ENCODE results near the gene GJA5.
"Not testable (repeated sequence)": the region's sequence is repeated elsewhere in the genome, so short reads cannot be mapped to it uniquely, and the experiment has no call there.

Gene GJA5

DNA sequence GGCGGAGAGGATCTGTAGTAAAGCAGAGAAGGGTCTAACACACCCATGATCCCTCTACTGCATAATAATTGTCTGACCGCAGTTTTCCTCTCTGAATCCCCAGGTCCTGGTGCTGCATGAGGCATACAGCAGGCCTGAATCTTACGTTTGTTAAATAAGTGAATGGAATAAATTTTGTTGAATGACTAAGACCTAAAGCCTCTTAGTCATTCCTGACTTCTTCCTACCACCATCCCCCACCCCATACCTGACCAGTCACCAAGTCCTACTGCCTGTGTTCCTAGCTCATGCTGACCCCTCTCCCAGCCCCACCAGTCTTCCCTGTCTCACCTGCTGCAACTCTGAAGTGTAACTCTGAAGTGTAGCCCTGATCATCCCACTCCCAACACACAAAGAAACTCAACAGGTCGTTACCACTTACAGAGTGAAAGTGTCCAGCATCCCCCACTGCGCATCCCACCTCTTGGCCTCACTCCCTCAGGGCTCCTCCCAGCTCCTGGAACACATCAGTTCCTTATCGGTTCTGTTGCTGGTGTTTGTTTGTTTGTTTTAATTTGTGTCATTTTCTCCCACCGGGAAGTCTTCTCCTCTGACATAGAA, 9.7 kb downstream of the GJA5 start:
- Mint-ChIP-seq H3K9me3 (ENCODE audit: low read depth) (no peaks in the 10 kb centered on the region), H3K27me3 (no peaks in the 10 kb centered on the region), H3K36me3 (no peaks in the 10 kb centered on the region), H3K27ac (no peak overlapping the region), H3K4me3 (no peak overlapping the region), H3K4me1 (ENCODE audit: low read depth) (no peaks in the 10 kb centered on the region)

DNA sequence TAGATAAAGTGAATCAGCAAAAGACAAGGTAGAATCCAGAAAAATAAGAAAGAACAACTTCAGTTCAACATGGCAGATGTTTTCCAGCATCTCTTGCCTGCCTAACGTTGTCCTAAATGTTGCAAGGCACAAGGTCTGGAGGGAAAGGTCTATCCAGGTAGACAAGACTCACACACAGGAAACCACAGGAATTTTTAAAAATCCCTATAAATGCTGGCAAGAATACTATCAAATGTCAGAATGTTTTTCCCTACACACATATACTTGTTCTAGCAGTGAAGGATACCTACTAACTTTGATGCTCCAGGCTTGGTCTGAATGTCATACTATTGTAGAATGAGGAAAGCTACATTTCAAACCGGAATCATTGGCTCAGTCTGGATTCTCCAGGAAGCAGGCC, 10.6 kb downstream of the GJA5 start:
- Mint-ChIP-seq H3K9me3 (ENCODE audit: low read depth) (no peaks in the 10 kb centered on the region), H3K4me3 (no peak overlapping the region), H3K4me1 (ENCODE audit: low read depth) (no peaks in the 10 kb centered on the region), H3K27ac (no peak overlapping the region), H3K36me3 (no peaks in the 10 kb centered on the region), H3K27me3 (no peaks in the 10 kb centered on the region)

DNA sequence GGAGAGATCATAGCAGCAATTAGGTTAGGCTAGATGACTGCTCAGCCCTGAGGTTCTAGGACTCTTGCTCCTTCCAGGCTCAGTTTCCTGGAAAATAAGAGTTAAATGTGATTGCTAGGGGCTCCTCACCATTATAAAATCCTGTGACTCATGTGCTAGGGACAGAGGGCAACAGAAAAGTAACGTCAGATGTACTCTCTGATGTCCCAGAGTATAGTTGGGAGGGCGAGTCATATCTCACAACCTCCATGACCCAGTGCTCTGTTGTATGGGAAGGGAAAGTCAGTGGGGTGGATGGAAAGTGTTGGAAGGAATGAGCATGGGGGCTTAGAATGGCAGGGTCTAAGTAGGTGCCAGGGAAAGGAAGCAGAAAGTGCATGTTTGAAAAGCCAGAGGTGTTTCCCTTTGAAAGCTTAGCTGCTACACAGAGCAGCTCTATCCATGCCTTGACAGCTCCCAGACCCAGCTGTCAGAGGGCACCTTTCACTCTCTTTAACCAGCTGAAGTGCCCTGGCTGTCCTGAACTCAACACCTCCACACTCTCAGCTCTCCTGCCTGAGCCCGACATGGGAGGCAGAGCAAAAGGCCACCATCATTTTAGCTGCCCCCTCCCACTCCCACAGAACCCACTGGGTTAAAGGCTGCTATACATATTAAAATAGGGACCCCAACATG, 11.6 kb downstream of the GJA5 start:
- no peaks in the 10 kb centered on the region for H3K4me1 Mint-ChIP-seq (ENCODE audit: low read depth)
- H3K27me3 Mint-ChIP-seq = no peaks in the 10 kb centered on the region
- no peaks in the 10 kb centered on the region for H3K36me3 Mint-ChIP-seq
- H3K27ac Mint-ChIP-seq = no peak overlapping the region
- no peak overlapping the region for H3K4me3 Mint-ChIP-seq
- H3K9me3 Mint-ChIP-seq (ENCODE audit: low read depth) = no peaks in the 10 kb centered on the region

DNA sequence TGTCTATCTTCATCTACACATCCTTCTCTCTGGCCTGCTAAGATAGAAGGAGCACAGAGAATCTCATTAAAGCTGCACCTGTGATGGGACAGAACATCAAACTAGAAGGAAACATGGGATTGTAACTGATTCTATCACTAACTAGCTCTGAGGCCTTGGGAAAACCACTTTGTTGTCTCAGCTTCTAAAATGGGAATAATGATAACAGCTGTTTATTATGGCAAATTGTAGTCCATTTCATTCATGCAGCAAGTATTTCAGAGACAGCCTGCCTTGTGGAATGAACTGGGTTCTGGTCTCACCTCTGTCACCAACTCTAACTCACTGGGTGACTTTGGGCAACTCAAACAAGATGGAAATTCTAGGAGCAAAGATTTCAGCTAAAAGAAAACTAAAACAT, 12.4 kb downstream of the GJA5 start:
- H3K27me3 Mint-ChIP-seq = no peaks in the 10 kb centered on the region
- no peaks in the 10 kb centered on the region for H3K36me3 Mint-ChIP-seq
- no peaks in the 10 kb centered on the region for H3K4me1 Mint-ChIP-seq (ENCODE audit: low read depth)
- no peak overlapping the region for H3K27ac Mint-ChIP-seq
- H3K4me3 Mint-ChIP-seq = no peak overlapping the region
- no peaks in the 10 kb centered on the region for H3K9me3 Mint-ChIP-seq (ENCODE audit: low read depth)

DNA sequence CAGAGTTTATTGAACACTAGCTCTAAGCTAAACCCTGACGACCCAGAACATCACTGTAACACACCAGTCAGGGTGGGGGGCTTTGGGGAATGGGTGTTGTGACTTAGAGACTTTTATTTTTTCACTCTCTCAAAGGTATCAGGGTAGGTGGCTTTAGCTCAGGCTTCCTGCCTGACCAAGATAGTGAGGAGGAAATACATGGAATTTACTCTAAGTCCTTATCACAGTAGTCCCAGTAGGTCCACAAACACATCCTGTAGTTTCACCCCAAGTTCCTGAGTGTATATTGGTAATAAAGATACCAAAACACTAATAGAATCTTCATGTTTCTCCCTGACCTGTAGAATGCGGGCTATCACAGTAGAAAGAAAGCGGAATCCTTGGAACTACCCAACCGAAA, 15.1 kb downstream of the GJA5 start:
- Mint-ChIP-seq H3K27ac (no peak overlapping the region), H3K36me3 (no peaks in the 10 kb centered on the region), H3K27me3 (no peaks in the 10 kb centered on the region), H3K4me3 (no peak overlapping the region), H3K9me3 (ENCODE audit: low read depth) (no peaks in the 10 kb centered on the region), H3K4me1 (ENCODE audit: low read depth) (no peaks in the 10 kb centered on the region)

DNA sequence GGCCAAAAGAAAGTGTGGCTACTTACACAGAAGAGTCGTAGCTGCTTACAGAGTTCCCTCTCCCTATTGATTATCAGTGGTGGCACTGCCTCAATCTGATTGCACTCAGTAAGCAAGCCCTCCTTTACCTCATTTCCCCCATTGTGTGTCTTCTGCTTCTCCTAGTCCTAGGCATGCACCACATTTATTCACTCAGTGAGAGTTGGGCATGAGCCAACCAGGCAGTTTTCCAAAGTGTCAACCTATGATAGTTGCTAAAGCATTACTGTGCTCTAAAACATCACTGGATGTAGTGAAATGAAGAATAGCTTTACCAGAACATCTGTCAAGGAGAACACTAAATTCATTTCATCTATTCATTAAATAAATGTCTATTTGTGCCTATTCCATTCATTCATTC, 19.3 kb downstream of the GJA5 start:
- no peak overlapping the region for H3K27ac Mint-ChIP-seq

DNA sequence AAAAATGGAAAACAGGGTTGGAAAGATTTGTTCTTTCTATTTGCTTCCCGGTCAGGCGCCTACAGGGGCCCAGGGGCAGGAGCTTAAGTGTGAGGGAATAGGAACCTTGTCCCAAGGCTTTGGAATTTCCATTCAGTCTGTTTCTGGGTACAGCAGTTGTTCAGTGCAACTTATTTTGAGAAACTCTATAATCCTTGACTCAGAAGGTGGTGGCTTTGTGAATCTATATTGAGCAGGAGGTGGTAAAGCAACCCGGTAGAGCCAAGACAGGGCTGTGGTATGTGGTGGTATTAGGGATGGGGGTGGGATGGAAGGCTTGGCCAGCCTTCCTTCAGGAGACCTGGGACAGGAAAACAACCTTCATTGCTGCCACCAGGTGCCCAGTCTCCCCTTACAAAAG, 20.0 kb downstream of the GJA5 start:
- Mint-ChIP-seq H3K4me1 (ENCODE audit: low read depth) (no peaks in the 10 kb centered on the region), H3K4me3 (no peak overlapping the region), H3K27me3 (no peaks in the 10 kb centered on the region), H3K9me3 (ENCODE audit: low read depth) (no peaks in the 10 kb centered on the region), H3K27ac (no peak overlapping the region), H3K36me3 (no peaks in the 10 kb centered on the region)

More for the DNA sequence above, 19.3 kb downstream of the GJA5 start:
- no peaks in the 10 kb centered on the region for H3K27me3 Mint-ChIP-seq
- H3K4me1 Mint-ChIP-seq (ENCODE audit: low read depth) = no peaks in the 10 kb centered on the region
- H3K9me3 Mint-ChIP-seq (ENCODE audit: low read depth) = no peaks in the 10 kb centered on the region
- H3K36me3 Mint-ChIP-seq = no peaks in the 10 kb centered on the region
- no peak overlapping the region for H3K4me3 Mint-ChIP-seq

DNA sequence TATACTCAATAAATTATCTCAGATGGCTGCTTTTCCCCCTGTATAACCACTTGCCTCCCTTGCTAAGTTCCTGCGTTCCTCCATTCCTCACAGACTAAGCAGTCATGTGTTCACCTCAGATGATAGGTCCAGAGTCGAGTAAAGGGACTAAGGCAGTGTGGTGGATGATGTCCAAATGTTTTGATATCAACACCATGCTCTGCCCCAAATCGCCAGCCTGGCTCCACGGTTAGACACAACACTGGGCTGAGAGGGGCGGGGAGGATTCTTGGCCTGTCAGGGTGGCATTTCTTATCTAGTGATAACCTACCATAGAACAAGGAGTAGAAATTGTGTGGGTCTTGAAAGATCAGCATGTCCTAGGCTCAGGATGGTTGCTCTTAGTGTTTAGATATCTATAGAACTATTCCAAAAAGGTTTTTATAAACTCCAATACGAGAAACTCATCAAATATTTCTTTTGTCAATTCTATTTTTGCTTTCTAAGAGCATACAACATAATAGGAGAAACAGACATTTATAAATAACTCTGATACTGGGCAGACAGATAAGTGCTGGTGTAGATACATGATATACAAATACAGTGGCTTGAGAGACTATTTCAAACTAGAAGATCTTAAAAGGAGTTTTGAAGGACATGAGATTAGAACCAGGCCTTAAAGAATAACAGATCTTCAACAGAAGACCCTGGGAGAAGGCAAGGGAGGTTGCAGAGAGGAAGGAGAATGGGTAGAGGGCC, 21.5 kb downstream of the GJA5 start:
- Mint-ChIP-seq H3K4me1 (ENCODE audit: low read depth) (no peaks in the 10 kb centered on the region), H3K27me3 (no peaks in the 10 kb centered on the region), H3K36me3 (no peaks in the 10 kb centered on the region), H3K4me3 (no peak overlapping the region), H3K9me3 (ENCODE audit: low read depth) (no peaks in the 10 kb centered on the region), H3K27ac (no peak overlapping the region)

DNA sequence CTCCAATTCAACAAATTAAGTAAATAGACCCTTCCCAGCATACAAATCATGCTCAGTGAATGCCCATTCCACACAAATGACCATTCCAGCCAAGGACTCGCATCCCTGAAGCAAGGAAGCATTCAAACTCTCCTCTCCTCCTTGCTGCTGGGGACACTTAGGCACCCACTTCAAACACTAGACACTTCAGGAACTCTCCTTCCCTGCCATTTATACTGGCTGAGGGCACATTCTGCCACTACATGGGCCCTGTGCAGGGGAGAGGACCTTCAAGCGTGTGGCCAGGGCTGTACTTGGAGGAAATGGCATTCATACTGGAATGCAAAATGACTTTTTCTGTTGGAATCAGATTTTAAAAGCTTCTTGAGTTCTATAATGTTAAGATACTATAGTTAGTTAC, 22.3 kb downstream of the GJA5 start:
- Mint-ChIP-seq H3K9me3 (ENCODE audit: low read depth) (no peaks in the 10 kb centered on the region), H3K27ac (no peak overlapping the region), H3K4me3 (no peak overlapping the region), H3K36me3 (no peaks in the 10 kb centered on the region), H3K27me3 (no peaks in the 10 kb centered on the region), H3K4me1 (ENCODE audit: low read depth) (no peaks in the 10 kb centered on the region)

DNA sequence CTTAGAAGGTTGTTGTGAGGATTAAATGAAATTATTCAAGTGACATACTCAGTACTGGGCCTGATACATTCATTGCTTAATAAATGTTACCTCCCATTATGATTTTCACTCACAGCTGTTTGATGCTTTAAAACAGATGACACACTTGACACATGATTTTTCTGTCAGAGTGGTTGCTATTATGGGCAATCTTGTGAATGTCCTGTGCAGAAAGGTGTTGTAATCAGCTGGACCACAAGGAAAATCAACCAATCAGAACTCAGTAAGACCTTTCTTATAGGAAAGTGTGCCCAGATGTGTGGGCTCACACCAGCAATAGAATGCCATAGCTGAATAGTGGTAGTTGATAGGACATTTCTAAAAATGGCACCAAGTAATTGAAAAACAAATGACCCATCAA, 23.5 kb downstream of the GJA5 start:
- Mint-ChIP-seq H3K27ac (no peak overlapping the region), H3K4me3 (no peak overlapping the region), H3K4me1 (ENCODE audit: low read depth) (no peaks in the 10 kb centered on the region), H3K36me3 (no peaks in the 10 kb centered on the region), H3K27me3 (no peaks in the 10 kb centered on the region), H3K9me3 (ENCODE audit: low read depth) (no peaks in the 10 kb centered on the region)

DNA sequence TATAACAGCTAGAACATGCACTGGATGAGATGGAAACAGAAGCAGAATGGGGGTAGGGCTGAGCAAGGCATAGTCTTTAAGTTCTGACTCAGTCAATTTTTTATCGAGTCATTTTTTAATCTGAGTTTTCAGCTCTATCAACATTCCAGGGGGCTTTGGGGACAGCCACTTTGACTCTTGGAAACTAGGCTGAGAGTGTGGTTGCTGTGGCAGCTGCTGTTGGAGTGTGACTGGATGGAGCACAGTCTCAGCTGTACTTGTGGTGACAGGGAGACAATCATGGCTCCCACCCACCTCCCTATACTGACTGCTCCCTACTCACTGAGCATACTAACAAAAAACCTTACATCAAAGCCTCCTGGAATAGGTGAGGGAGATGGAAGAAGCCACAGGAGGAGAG, 25.0 kb downstream of the GJA5 start:
- Mint-ChIP-seq H3K4me3 (no peak overlapping the region), H3K4me1 (ENCODE audit: low read depth) (no peaks in the 10 kb centered on the region), H3K27ac (no peak overlapping the region), H3K36me3 (no peaks in the 10 kb centered on the region), H3K9me3 (ENCODE audit: low read depth) (no peaks in the 10 kb centered on the region), H3K27me3 (no peaks in the 10 kb centered on the region)

DNA sequence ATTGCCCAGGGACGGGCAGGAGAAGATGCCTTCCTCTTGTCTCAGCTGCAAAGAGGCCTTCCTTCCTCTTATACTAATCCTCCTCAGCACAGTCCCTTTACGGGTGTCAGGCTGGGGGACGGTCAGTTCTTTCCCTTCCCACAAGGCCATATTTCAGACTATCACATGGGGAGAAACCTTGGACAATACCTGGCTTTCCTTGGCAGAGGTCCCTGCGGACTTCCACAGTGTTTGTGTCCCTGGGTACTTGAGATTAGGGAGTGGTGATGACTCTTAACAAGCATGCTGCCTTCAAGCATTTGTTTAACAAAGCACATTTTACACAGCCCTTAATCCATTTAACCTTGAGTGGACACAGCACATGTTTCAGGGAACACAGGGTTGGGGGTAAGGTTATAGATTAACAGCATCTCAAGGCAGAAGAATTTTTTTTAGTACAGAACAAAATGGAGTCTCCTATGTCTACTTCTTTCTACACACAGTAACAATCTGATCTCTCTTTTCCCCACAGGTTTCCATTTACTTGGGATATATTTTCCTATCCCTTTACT, 26.0 kb downstream of the GJA5 start:
- H3K36me3 Mint-ChIP-seq; H3K9me3 Mint-ChIP-seq (ENCODE audit: low read depth); H3K27ac Mint-ChIP-seq; H3K4me3 Mint-ChIP-seq; H3K27me3 Mint-ChIP-seq; H3K4me1 Mint-ChIP-seq (ENCODE audit: low read depth): not testable (repeated sequence)

DNA sequence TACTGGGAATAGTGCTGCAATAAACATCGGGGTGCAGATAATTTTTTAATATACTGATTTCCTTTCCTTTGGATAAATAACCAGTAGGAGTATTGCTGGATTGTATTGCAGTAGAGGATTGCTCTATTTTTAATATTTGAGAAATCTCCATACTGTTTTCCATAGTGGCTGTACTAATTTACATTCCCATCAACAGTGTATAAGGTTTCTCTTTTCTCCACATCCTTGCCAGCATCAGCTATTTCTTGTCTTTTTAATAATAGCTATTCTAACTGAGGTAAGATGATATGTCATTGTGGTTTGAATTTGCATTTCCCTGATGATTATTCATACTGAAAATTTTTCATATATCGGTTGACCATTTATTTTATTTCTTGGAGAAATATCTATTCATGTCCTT, 31.1 kb downstream of the GJA5 start:
- Mint-ChIP-seq H3K9me3 (ENCODE audit: low read depth) (no peaks in the 10 kb centered on the region), H3K27ac (no peak overlapping the region), H3K4me1 (ENCODE audit: low read depth) (no peaks in the 10 kb centered on the region), H3K27me3 (no peaks in the 10 kb centered on the region), H3K36me3 (no peaks in the 10 kb centered on the region), H3K4me3 (no peak overlapping the region)

DNA sequence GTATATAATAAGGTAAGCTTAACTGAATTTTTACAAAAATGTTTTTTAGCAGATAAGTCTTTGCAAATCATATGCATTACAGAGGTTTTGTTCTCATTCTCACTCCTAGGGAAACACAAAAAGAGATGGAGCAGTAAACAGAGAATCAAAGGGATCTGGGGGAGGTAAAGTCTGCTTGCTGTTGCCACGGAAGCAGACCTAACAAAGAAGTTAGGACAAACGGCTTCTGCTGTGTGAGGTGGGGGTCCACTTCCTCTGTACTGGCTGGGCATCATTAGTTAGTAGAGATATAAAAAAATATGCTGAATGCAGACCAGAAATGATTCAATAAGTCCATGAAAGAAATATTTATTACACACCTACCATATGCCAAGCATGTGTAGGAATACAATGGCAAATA, 34.2 kb downstream of the GJA5 start:
- Mint-ChIP-seq H3K9me3 (ENCODE audit: low read depth) (no peaks in the 10 kb centered on the region), H3K27ac (no peak overlapping the region), H3K4me1 (ENCODE audit: low read depth) (no peaks in the 10 kb centered on the region), H3K27me3 (peaks cover 5% of the 10 kb centered on the region), H3K36me3 (no peaks in the 10 kb centered on the region), H3K4me3 (no peak overlapping the region)

DNA sequence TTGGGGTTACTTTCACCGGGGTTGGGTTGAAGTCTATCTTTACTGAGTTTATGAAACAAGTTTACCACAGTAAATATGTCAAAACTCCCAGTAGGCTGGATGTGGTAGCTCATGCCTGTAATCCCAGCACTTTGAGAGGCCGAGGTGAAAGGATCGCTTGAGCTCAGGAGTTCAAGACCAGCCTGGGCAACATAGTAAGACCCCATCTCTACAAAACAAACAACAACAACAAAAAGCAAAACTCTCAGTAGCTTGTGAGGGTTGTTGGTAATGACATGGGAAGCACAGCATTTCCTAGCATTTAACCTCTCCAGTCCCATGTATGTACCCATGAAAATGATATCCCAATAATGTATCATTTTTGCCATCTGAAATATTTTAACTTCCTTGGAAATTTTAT, 34.7 kb downstream of the GJA5 start:
- Mint-ChIP-seq H3K4me1 (ENCODE audit: low read depth) (no peaks in the 10 kb centered on the region), H3K27ac (no peak overlapping the region), H3K4me3 (no peak overlapping the region), H3K27me3 (peaks cover 10% of the 10 kb centered on the region), H3K9me3 (ENCODE audit: low read depth) (no peaks in the 10 kb centered on the region), H3K36me3 (no peaks in the 10 kb centered on the region)

All from activated naive CD8-positive, alpha-beta T cell (primary cell).